ENCODE results near the gene SSUH2. TPM values are rescaled to one million over a fixed set of nuclear protein-coding genes. Genes with fewer than 3 reads are reported as not detected.

SSUH2 gene
- total RNA-seq, 2 donors from 2014 or later, result 5.3 to 7.9 TPM

GRCh38 chr3:8604988-8605387 is 39.6 kb downstream of the SSUH2 start:
- H3K27ac ChIP-seq (ENCODE audit: low read depth, low read length), result no peak overlapping the region
- H3K9me3 ChIP-seq (ENCODE audit: control insufficient read depth, low read length), result no peaks in the 10 kb centered on the region
- no peak for TF ChIP-seq CTCF (conservative IDR thresholded peaks at IDR 0.05)
- H3K4me3 Mint-ChIP-seq, result no peak overlapping the region
- H3K9me3 Mint-ChIP-seq, result peaks cover 10% of the 10 kb centered on the region
- no peak overlapping the region for H3K27ac Mint-ChIP-seq
- peaks cover 15% of the 10 kb centered on the region for H3K36me3 Mint-ChIP-seq (ENCODE audit: low read depth)
- no peaks in the 10 kb centered on the region for H3K36me3 ChIP-seq (ENCODE audit: control insufficient read depth, insufficient read depth, low read length)
- no peak overlapping the region for H3K4me3 ChIP-seq (ENCODE audit: low read length)
- H3K4me1 Mint-ChIP-seq, result peaks cover 18% of the 10 kb centered on the region
- no peak overlapping the region for H3K9ac ChIP-seq (ENCODE audit: extremely low read depth, low read length, poor library complexity, severe bottlenecking)
- peak; percentile 16 for DNase-seq
- WGBS, 2 experiments (ENCODE audit: insufficient coverage in 1 of 2, insufficient read length in 1 of 2), result 93 to 100% methylated on average over 3 of the region's 3 CpGs
- peaks cover 6% of the 10 kb centered on the region for H3K4me1 ChIP-seq (ENCODE audit: control insufficient read depth, insufficient read depth, low read length)
- H3K27me3 Mint-ChIP-seq (ENCODE audit: insufficient read depth), result no peaks in the 10 kb centered on the region
- no peaks in the 10 kb centered on the region for H3K27me3 ChIP-seq (ENCODE audit: control insufficient read depth, insufficient read depth, low read length, poor library complexity, severe bottlenecking)

GRCh38 chr3:8604006-8604405 is 40.6 kb downstream of the SSUH2 start:
- Histone ChIP-seq H3K4me1 (ENCODE audit: control insufficient read depth, insufficient read depth, low read length) (peaks cover 6% of the 10 kb centered on the region), H3K27ac (ENCODE audit: low read depth, low read length) (no peak overlapping the region), H3K36me3 (ENCODE audit: control insufficient read depth, insufficient read depth, low read length) (no peaks in the 10 kb centered on the region), H3K27me3 (ENCODE audit: control insufficient read depth, insufficient read depth, low read length, poor library complexity, severe bottlenecking) (no peaks in the 10 kb centered on the region), H3K9ac (ENCODE audit: extremely low read depth, low read length, poor library complexity, severe bottlenecking) (no peak overlapping the region), H3K4me3 (ENCODE audit: low read length) (no peak overlapping the region), H3K9me3 (ENCODE audit: control insufficient read depth, low read length) (no peaks in the 10 kb centered on the region)
- Mint-ChIP-seq H3K27ac (no peak overlapping the region), H3K4me3 (no peak overlapping the region), H3K9me3 (peaks cover 8% of the 10 kb centered on the region), H3K36me3 (ENCODE audit: low read depth) (peaks cover 15% of the 10 kb centered on the region), H3K4me1 (peaks cover 16% of the 10 kb centered on the region), H3K27me3 (ENCODE audit: insufficient read depth) (no peaks in the 10 kb centered on the region)
- TF ChIP-seq CTCF (conservative IDR thresholded peaks at IDR 0.05), result no peak
- 96 to 97% methylated on average over 5 to 6 of the region's 7 CpGs for whole genome bisulfite sequencing, 2 experiments (ENCODE audit: insufficient coverage in 1 of 2, insufficient read length in 1 of 2)
- DNase-seq, result no peak

GRCh38 chr3:8603115-8603710 is 41.4 kb downstream of the SSUH2 start:
- no peak for TF ChIP-seq CTCF (conservative IDR thresholded peaks at IDR 0.05)
- Mint-ChIP-seq H3K4me1 (peaks cover 14% of the 10 kb centered on the region), H3K36me3 (ENCODE audit: low read depth) (peaks cover 15% of the 10 kb centered on the region), H3K9me3 (peaks cover 8% of the 10 kb centered on the region), H3K4me3 (no peak overlapping the region), H3K27me3 (ENCODE audit: insufficient read depth) (no peaks in the 10 kb centered on the region), H3K27ac (no peak overlapping the region)
- no peak for DNase-seq
- H3K4me1 ChIP-seq (ENCODE audit: control insufficient read depth, insufficient read depth, low read length), result peaks cover 6% of the 10 kb centered on the region
- H3K36me3 ChIP-seq (ENCODE audit: control insufficient read depth, insufficient read depth, low read length), result no peaks in the 10 kb centered on the region
- no peak overlapping the region for H3K9ac ChIP-seq (ENCODE audit: extremely low read depth, low read length, poor library complexity, severe bottlenecking)
- no peaks in the 10 kb centered on the region for H3K9me3 ChIP-seq (ENCODE audit: control insufficient read depth, low read length)
- 92 to 96% methylated on average over 8 to 9 of the region's 9 CpGs for WGBS, 2 experiments (ENCODE audit: insufficient coverage in 1 of 2, insufficient read length in 1 of 2)
- no peaks in the 10 kb centered on the region for H3K27me3 ChIP-seq (ENCODE audit: control insufficient read depth, insufficient read depth, low read length, poor library complexity, severe bottlenecking)
- no peak overlapping the region for H3K27ac ChIP-seq (ENCODE audit: low read depth, low read length)
- H3K4me3 ChIP-seq (ENCODE audit: low read length), result no peak overlapping the region

Measured in endodermal cell (in vitro differentiated cells).